ENCODE measurements around the gene NTN5.
"Not testable (repeated sequence)": the region's sequence is repeated elsewhere in the genome, so short reads cannot be mapped to it uniquely, and the experiment has no call there.

Gene NTN5

GRCh38 chr19:48672994-48673393 lies at the start of gene NTN5:
Gene NTN5 (minus strand): TSS chr19:48673017. CDS start chr19:48670986, 2,031 bp downstream.
- DNase-seq (ENCODE audit: low read depth, low spot score): no peak

GRCh38 chr19:48722196-48722708 lies 49.4 kb upstream of the NTN5 start:
- no peak for DNase-seq (ENCODE audit: low read depth, low spot score)

- DNase-seq (ENCODE audit: low read depth, low spot score): peak; percentile 99
These were observed 47.9 kb upstream of the NTN5 start for GRCh38 chr19:48720613-48721296.

- DNase-seq (ENCODE audit: low read depth, low spot score): no peak
These were observed 47.4 kb upstream of the NTN5 start for GRCh38 chr19:48720251-48720612.

- DNase-seq (ENCODE audit: low read depth, low spot score): no peak
These were observed 46.7 kb upstream of the NTN5 start, which contains the start of gene MAMSTR for GRCh38 chr19:48719263-48720171. Gene MAMSTR (minus strand): TSS chr19:48719725. CDS start chr19:48719031, 694 bp downstream.

GRCh38 chr19:48718711-48719231 lies 46.0 kb upstream of the NTN5 start:
- DNase-seq (ENCODE audit: low read depth, low spot score): no peak

DNA sequence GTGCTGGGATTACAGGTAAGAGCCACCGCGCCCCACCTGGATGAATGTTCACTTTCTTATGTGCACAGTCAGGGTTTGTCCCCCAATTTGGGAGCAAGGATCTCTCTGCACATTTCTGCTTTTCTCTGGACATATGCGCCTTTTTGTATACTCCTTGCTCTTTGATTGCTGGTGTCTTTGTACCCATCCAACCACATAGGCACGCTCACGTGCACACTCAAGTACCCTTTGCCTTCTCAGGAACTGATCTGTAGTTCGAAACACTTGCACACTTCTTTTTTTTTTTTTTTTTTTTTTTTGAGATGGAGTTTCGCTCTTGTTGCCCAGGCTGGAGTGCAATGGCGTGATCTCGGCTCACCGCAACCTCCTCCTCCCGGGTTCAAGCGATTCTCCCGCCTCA lies 45.3 kb upstream of the NTN5 start:
- not testable (repeated sequence) for DNase-seq (ENCODE audit: low read depth, low spot score)

GRCh38 chr19:48716562-48717291 lies 43.9 kb upstream of the NTN5 start:
- DNase-seq (ENCODE audit: low read depth, low spot score): no peak

DNA sequence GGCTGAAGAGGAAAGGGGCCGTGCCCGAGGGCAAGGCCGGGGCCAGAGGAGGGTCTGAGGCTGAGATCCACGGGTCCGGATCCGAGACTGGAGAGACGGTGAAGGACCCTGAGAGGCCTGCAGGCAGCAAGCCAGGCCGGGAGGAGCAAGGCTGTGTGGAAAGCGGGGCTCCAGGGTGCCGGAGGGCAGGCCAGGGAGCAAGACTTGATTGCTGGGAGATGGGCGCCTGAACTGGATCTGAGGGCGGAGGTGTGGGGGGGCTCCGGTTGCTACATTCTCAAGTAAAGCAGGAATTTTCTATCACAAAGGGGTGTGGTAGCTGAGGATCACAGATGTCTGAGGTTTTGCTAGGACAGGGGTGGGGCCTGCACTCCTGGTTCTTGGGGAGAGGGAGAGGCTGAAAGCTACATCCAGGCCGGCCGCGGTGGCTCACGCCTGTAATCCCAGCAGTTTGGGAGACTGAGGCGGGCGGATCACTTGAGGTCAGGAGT lies 42.9 kb upstream of the NTN5 start:
- no peak for DNase-seq (ENCODE audit: low read depth, low spot score)

DNA sequence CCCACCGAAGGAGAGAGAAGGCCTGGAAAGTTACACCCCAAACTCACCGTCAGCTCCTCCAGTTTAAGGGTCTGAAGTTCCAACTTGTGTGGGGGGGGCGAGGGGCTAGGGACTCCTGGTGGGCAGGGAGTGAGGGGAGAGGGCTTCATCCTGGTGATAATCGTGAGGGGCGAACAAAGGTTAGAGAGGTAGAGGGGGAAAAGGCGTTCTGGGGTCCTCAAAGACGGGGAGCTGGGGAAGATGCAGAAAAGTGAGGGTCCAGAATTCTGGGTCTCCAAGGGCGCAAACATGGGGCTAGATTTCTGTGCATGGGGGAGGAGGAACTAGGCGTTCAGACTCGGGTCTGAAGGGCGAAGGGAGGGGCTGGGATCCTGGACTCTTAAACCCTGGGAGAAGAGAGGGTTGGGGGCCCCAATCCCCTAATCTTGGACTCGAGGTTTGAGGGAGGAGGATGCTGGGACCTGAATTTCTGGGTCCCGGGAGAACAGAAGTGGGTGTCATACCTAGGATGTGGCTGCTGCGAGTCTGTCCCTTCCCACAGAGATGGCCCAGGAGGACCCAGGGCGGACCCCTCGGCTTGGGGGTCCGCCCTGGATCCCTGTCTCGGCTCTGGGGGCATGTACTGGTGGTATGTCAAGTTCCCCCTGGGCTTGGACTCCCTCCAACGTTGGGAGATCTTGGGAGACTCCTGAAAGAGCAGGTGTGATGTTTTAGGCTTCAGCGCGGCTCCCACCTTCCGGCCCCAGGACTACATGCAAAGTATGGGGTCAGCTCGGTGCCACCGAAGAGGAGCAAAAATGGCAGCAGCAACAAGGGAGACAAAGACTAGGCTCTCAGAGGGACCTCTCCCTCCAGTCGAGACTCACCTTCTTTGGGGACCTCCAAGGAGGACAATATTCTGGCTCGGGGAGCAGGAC lies 42.2 kb upstream of the NTN5 start:
- DNase-seq (ENCODE audit: low read depth, low spot score): no peak

DNA sequence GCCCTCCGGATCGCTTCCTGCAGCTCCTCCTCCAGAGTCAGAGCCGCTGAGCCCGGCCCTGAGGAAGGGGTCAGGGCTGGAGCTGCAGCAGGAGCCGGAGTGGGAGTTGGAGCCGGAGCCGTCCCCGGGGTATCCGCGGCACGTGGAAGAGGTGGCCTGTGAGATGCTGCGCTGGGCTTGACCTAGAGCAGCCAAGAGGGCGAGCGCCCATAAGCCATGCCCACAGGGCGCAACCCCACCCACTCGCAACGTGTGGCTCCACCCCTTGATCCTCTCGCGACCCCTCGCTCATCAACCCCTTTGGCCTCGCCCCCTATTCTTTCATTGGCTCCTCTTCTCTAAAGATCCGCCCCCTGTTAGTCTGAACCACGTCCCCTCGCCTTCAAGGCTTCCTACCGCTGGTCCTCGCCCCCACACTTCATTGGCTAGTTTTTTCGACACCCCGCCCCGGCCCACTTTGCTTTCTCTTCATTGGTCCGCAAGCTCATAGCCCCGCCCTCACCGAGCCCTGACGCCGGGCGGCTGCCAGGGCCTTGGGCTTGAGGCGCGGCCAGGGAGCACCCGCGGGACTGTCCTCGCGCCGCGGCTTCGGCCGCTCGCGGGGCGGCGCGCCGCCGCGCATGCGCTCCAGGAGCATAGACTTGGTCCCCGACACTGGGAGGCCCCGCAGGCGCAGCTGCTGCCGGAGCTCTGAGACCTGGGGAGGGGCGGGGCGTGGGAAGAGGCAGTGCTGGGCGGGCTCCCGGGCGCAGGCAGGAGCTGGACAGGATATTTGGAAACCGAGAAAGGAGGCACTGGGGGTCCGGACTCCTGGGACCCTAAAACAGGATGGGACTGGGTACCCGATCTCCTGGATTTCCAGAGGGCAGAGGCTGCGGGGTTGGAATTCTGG lies 41.3 kb upstream of the NTN5 start:
- DNase-seq (ENCODE audit: low read depth, low spot score): peak; percentile 100

GRCh38 chr19:48713041-48713863 lies 40.4 kb upstream of the NTN5 start:
- no peak for DNase-seq (ENCODE audit: low read depth, low spot score)

DNA sequence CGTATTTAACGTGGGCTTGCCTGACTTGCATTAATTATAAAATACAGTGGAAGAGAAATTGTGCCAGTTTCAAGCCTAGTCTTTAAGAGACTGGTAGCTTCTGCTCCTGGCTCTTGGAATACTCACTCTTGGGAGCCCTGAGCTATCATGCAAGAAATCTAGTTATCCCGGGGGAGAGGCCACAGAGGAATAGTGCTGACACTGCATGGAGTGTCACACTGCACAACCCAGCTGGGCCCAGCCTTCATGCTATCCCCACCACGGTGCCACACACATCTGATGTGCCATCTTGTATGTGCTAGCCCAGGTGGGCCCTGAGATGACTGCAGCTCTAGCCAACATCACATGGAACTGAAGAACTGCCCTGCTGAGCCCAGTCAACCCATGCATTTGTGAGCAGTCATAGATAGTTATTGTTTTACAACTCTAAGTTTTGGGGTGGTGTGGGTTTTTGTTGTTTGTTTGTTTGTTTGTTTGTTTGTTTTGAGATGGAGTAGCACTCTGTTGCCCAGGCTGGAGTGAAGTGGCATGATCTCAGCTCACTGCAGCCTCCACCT lies 38.4 kb upstream of the NTN5 start:
- DNase-seq (ENCODE audit: low read depth, low spot score): no peak

- DNase-seq (ENCODE audit: low read depth, low spot score): no peak
These were observed 35.7 kb upstream of the NTN5 start for GRCh38 chr19:48708471-48708870.

DNA sequence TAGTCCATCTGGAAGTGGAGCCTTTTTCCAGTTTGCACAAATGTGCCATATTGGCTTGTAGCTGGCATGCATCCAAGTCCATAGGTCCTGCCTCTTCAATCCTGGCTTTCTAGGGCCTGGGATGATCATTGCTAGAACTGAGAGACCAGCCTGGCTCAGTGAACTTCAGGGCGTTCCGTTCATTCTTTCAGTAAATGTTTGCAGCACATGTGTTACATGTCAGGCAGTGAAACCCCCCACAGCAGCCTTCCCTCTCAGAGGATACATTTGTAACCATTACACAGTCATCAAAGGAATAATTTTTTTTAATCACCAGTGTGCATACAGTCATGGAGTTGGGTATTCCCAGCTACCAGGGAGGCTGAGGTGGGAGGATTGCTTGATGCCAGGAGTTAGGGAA lies 32.6 kb upstream of the NTN5 start:
- no peak for DNase-seq (ENCODE audit: low read depth, low spot score)

DNA sequence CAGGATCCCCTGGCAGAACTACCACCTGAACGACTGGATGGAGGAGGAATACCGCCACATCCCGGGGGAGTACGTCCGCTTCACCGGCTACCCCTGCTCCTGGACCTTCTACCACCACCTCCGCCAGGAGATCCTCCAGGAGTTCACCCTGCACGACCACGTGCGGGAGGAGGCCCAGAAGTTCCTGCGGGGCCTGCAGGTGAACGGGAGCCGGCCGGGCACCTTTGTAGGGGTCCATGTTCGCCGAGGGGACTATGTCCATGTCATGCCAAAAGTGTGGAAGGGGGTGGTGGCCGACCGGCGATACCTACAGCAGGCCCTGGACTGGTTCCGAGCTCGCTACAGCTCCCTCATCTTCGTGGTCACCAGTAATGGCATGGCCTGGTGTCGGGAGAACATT lies 30.5 kb upstream of the NTN5 start:
- DNase-seq (ENCODE audit: low read depth, low spot score): no peak

- no peak for DNase-seq (ENCODE audit: low read depth, low spot score)
These were observed 29.9 kb upstream of the NTN5 start for GRCh38 chr19:48702701-48703100.

GRCh38 chr19:48698046-48698445 lies 25.2 kb upstream of the NTN5 start:
- no peak for DNase-seq (ENCODE audit: low read depth, low spot score)

Data from smooth muscle cell of the brain vasculature (primary cell).